Glomerular visceral epithelial cell (primary cell): ENCODE data around the gene LRIG1.
A peak's percentile ranks its signal among the peaks of the same experiment; 100 is the strongest.

ENCODE experiments used
- DNase-seq: peaks from one replicate; pipeline ENCODE4 v3.0.0-alpha.2; 2016; ENCODE audit errors: extremely low spot score

LRIG1 gene

GRCh38 chr3:66504850-66505641, 4.2 kb upstream of the LRIG1 start:
- DNase-seq: peak; percentile 7

GRCh38 chr3:66502981-66503380, 2.2 kb upstream of the LRIG1 start:
- no peak for DNase-seq

GRCh38 chr3:66502245-66502874, 1.5 kb upstream of the LRIG1 start:
- no peak for DNase-seq

DNA sequence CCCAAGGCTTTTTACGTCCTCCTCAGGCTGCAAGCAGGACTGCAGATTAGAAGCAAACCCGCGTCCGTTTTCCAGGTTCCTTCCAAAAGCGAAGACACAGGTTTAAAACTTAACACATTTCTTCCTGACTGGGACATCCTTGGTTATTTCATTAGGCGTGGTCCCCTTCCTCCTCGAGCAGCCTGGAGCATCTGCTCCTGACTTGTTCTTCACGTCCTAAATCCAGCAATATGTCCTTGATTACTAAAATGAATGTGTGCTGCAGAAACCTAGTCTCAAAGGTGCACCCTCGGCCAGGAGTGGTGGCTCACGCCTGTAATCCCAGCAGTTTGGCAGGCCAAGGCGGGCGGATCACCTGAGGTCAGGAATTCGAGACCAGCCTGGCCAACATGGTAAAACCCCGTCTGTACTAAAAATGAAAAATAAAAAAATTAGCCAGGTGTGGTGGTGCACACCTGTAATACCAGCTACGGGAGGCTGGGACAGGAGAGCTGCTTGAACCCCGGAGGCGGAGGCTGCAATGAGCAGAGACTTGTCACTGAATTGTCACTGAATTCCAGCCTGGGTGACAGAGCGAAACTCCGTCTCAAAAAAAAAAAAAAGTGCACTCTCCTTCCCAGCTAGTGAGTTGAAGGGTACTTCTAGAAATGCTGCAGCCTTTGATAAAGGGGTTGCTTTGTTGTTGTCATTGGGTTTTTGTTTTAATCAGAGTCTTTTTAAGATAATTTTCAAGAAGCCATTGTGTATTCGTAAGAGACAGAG, 842 bp upstream of the LRIG1 start:
- no peak for DNase-seq

DNA sequence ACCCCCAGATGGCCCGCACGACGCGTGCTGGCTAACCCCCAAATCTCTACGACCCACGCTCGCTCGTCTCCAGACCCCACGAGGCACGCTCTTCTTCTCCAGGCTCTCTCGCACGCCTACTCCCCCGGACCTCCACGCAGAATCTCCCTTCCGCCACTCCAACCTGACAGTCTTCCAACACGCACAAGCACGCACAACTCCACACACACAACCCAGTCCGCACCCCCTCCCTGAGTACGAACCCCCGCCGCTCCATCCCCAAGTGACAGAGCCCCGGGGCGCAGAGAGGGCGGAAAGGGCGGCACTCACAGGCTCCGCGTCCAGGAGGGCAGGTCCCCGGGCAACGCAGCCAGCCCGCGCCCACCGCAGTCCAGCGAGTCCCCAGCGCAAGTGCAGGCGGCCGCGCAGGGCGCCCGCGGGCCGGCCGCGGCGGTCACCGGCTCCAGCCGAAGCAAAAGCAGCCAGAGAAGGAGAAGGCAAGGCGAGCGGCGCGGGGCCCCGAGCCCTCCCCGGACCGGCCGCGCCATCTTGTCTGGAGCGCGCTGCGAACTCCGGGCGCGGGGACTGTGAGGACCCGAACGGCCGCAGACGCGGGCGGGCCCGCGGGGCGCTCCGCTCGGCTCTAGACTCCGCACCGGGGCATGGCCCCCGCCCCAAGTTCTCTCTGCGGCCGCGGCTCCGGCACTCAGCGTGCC, 794 bp downstream of the LRIG1 start:
- DNase-seq: peak; percentile 12

- no peak for DNase-seq
Observed at GRCh38 chr3:66498687-66499621, 1.9 kb downstream of the LRIG1 start.

GRCh38 chr3:66497985-66498671, 2.7 kb downstream of the LRIG1 start:
- no peak for DNase-seq

DNA sequence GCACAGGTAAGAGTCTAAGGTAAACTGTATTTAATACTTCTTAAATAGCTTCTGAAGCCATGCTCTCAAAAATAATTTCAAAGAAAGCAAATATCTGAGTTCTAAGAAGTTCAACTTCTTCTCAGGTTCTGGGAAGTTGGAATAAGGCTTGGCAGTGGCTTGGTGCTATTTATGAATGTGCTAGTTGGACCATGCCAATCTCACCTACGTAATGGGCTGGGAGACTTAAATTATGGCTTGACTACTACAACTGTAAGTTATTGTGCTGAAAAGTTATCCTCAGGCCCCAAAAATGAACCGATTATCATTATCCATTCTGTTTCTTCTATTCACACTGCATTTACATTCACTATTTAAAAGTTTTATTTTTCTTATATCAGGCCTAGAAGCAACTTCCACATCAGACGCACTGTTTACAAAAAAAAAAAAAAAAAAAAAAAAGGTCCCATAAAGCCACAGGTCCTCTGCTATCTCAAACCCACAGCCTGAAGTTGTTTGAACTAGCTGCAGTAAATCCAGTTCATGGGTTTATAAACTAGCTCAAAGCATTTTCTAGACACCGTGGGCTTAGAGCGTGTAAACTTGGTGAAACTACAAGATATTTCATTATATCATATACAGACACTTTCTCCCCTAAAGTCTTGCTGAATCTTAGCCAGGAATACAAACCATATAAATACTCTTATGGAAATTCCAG, 3.4 kb downstream of the LRIG1 start:
- DNase-seq: no peak

DNA sequence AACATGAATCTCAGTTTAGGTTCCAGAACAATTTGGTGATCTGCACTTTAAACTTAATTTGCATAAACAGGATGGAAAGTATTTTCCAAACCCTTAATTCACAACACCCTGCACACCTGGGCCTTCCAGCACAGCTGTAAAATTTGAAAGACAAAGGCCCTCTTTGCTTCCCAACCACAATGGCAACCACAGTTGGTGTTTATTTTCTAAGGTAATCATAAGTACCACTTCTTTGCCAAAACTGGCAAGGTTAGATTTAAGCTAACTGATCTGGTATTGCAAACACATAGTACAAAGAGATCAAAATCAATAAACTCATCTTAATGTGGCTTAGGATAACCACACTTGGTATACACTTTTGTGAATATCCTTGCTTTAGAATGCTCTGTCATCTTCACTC, 4.1 kb downstream of the LRIG1 start:
- DNase-seq: no peak

GRCh38 chr3:66496301-66496700, 4.5 kb downstream of the LRIG1 start:
- DNase-seq: no peak

- no peak for DNase-seq
Observed at GRCh38 chr3:66495668-66496045, 5.2 kb downstream of the LRIG1 start.

DNA sequence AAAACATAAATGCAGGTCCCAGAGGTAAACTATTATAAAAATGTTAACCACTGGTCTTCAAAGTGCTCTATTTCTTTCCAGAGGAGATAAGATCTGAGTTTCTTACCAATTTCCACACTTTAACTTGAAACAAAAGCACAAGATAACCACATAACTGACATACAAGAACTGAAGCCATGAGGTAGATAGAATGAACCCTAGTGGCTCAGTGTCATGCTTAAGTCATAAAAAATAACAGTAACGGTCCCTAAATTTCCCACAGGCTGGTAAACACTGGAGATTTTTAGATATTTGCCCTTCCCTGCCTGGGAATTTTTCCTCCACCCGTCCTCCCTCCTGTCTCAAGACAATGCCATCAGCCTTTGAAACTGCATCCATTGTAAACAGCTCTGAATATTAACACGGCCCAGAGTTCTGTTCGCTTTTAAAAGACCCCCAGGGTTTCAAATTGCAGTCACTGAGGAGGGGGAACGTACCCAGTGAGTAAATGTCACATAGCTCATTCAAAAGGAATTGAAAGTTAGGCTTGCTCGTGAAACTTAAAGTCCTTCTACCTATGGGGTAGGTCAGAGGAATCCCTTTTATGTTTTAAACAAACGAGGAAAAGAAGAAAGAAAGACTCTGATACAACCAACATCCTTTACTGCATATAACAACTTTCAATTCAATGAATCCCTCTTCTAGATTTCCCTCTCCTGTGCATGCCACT, 5.7 kb downstream of the LRIG1 start:
- no peak for DNase-seq

- DNase-seq: no peak
Observed at GRCh38 chr3:66493458-66494099, 7.2 kb downstream of the LRIG1 start.

- DNase-seq: no peak
Observed at GRCh38 chr3:66492672-66493071, 8.2 kb downstream of the LRIG1 start.

DNA sequence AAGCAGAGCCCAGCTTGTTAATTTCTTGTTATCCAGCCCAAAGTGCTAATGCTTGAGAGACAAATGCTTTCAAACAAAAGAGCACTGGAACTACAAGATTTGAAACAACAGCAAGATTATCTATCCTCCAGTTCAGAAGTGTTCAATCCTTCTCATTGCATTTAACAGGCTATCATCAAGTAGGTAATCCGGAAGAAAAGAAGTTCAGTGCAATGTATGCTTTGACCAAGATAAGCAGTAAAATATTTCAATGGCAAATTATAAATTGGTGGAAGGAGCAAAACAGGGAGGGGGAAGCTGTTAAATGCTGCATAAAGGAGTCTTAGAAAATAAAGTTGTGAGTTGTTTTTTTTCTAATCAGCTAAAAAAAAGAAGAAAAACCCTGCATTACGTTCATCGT, 8.8 kb downstream of the LRIG1 start:
- DNase-seq: no peak

- no peak for DNase-seq
Observed at GRCh38 chr3:66490984-66491383, 9.8 kb downstream of the LRIG1 start.

DNA sequence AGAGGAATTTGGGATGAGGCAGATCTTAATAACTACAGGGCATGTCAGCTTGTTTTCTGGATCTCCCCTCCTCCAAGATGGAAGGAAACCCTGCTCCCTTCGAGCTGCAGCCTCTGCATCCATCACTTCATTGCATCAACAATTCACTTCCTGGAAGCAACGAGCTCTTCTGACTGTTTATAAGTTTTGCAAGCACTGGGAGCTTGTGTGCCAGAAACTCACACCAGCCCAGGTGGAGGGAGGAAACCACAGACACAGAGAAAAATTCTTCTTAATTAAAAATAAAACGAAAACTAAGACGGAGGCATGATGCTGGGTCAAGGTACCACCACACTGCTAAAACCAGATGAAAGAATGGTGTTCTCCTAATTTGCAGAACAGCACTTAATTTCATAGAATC, 10.6 kb downstream of the LRIG1 start:
- DNase-seq: no peak

DNA sequence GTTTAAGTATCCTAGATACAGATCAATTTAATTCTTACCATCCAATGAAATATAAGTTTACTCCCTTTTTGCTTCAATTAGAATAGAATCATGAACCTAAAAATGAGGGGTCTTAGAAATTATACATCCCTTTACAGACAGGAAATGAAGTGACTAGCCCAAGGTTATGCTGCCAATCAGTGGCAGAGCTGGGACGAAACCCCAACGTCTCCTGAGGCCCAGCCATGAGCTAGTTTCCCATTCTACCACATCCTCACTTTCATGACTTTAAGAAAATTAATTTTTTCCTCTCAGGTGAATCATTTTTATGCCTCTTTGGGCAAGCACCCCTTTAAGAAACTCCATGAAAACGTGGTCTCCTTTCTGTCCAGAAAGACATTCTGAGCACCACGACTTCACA, 11.2 kb downstream of the LRIG1 start:
- DNase-seq: no peak

- DNase-seq: no peak
Observed at GRCh38 chr3:66489115-66489514, 11.7 kb downstream of the LRIG1 start.
